ENCODE measurements around the gene B4GALT5.
A peak's percentile ranks its signal among the peaks of the same experiment; 100 is the strongest.

Gene B4GALT5

DNA sequence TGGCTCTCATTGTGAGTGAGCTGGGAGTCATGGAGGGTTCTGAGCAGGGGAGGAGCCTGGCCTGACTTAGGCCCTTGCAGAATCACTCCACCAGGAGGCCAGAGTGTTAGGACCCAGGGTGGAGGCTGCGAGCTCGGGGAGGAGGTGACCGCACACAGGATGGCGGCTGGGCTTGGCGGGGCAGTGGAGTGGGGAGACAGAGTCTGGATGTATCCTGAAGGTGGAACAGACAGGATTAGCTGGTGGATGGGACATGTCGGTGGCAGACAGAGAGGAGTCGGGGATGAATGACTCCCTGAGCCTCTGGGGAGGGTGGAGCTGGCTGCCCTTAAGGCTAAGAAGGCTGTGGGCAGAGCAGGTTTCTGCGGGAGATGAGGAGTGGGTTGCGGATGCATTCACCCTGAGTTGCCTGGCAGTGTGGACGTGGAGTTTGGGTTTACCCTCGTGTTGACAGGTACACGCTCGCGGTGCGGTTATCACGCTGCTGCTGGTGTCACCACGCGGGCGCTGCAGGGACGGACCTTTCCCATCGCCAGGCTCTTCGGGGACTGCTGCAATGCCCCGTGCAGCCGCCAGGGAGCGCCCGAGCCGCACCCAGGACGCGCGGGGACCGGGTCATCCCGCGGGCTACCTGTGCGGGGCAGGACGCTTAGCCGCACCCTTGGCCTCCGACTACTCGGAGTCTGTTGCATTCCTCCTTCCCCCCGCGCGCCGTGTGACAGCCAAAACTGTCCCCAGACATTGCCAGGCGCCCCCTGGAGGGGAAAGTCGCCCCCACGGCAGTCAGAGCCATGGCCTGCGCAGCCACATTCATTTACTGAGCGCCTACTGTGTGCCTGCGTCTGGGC, 102.8 kb downstream of the B4GALT5 start:
- TF ChIP-seq CTCF (IDR thresholded peaks at IDR 0.05; ENCODE audit: insufficient read depth, low read length), result peak; percentile 82
- TF ChIP-seq, protein P1, sequence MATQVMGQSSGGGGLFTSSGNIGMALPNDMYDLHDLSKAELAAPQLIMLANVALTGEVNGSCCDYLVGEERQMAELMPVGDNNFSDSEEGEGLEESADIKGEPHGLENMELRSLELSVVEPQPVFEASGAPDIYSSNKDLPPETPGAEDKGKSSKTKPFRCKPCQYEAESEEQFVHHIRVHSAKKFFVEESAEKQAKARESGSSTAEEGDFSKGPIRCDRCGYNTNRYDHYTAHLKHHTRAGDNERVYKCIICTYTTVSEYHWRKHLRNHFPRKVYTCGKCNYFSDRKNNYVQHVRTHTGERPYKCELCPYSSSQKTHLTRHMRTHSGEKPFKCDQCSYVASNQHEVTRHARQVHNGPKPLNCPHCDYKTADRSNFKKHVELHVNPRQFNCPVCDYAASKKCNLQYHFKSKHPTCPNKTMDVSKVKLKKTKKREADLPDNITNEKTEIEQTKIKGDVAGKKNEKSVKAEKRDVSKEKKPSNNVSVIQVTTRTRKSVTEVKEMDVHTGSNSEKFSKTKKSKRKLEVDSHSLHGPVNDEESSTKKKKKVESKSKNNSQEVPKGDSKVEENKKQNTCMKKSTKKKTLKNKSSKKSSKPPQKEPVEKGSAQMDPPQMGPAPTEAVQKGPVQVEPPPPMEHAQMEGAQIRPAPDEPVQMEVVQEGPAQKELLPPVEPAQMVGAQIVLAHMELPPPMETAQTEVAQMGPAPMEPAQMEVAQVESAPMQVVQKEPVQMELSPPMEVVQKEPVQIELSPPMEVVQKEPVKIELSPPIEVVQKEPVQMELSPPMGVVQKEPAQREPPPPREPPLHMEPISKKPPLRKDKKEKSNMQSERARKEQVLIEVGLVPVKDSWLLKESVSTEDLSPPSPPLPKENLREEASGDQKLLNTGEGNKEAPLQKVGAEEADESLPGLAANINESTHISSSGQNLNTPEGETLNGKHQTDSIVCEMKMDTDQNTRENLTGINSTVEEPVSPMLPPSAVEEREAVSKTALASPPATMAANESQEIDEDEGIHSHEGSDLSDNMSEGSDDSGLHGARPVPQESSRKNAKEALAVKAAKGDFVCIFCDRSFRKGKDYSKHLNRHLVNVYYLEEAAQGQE (IDR thresholded peaks at IDR 0.05; ENCODE audit: insufficient replicate concordance, low read depth), result no peak
- H3K4me3 ChIP-seq (replicated peaks; ENCODE audit: insufficient read depth, low read length), result peak overlapping the region; percentile 24; the same call in 1 of the 2 replicates
- no peaks in the 10 kb centered on the region for H3K27me3 ChIP-seq (ENCODE audit: insufficient read depth, poor library complexity, severe bottlenecking)
- peak; percentile 72 to 82 for DNase-seq (ENCODE audit: low read depth in 1 of 2, low spot score in 1 of 2)
- peak overlapping the region; percentile 13; the same call in 1 of the 2 replicates for H3K27ac ChIP-seq (replicated peaks)

- Histone ChIP-seq H3K27me3 (ENCODE audit: insufficient read depth, poor library complexity, severe bottlenecking) (no peaks in the 10 kb centered on the region), H3K27ac (replicated peaks) (no peak overlapping the region), H3K4me3 (replicated peaks; ENCODE audit: insufficient read depth, low read length) (no peak overlapping the region)
- peak in 1 of 2 experiments; percentile 68 for DNase-seq (ENCODE audit: low read depth in 1 of 2, low spot score in 1 of 2)
- no peak for TF ChIP-seq GABPA (IDR thresholded peaks at IDR 0.05; ENCODE audit: low read depth)
- no peak for TF ChIP-seq SPI1 (IDR thresholded peaks at IDR 0.05; ENCODE audit: borderline replicate concordance, low read depth)
- TF ChIP-seq CTCF (IDR thresholded peaks at IDR 0.05; ENCODE audit: insufficient read depth, low read length), result peak; percentile 81
- TF ChIP-seq, protein P1 (IDR thresholded peaks at IDR 0.05; ENCODE audit: insufficient replicate concordance, low read depth), result no peak
- TF ChIP-seq POLR2AphosphoS5 (IDR thresholded peaks at IDR 0.05; ENCODE audit: low read depth), result no peak
Measured at GRCh38 chr20:49608752-49609670, 104.7 kb downstream of the B4GALT5 start.

- Histone ChIP-seq H3K4me3 (replicated peaks; ENCODE audit: insufficient read depth, low read length) (no peak overlapping the region), H3K27ac (replicated peaks) (no peak overlapping the region), H3K27me3 (ENCODE audit: insufficient read depth, poor library complexity, severe bottlenecking) (no peaks in the 10 kb centered on the region)
- TF ChIP-seq, protein P1 (IDR thresholded peaks at IDR 0.05; ENCODE audit: insufficient replicate concordance, low read depth), result no peak
- no peak for TF ChIP-seq GABPA (IDR thresholded peaks at IDR 0.05; ENCODE audit: low read depth)
- TF ChIP-seq POLR2AphosphoS5 (IDR thresholded peaks at IDR 0.05; ENCODE audit: low read depth), result no peak
- no peak for TF ChIP-seq CTCF (IDR thresholded peaks at IDR 0.05; ENCODE audit: insufficient read depth, low read length)
- no peak for DNase-seq (ENCODE audit: low read depth in 1 of 2, low spot score in 1 of 2)
Measured at GRCh38 chr20:49607568-49607967, 106.1 kb downstream of the B4GALT5 start.
